WI38 (cell line): ENCODE measurements around the gene MT1E.

Experiments
- H3K4me3 ChIP-seq: 2 replicates; pipeline ENCODE4 v1.5.1; 2011; ENCODE audit warnings: low read depth, mild to moderate bottlenecking, control low read depth, low read length
- TF ChIP-seq, protein P1 (sequence below): IDR thresholded peaks from 2 replicates; pipeline ENCODE4 v1.5.1; 2012; ENCODE audit warnings: low read depth, mild to moderate bottlenecking, control low read depth, low read length

The MT1E gene

DNA sequence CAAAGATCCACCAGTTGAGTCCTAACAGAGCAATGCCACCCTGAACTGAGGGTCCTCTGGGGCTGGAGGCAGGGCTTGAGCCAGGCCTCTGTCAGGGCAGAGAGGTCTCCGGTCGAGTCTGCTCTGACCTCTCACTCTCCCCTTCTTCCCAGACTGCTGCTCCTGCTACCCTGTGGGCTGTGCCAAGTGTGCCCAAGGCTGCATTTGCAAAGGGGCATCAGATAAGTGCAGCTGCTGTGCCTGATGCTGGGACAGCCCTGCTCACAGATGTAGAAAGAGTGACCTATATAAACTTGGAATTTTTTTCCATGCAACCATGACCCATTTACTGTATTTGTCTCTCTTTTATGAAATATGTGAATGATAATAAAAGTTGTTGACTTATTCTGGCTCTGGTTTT is 23.7 kb downstream of the MT1E start:
- TF ChIP-seq, protein P1, sequence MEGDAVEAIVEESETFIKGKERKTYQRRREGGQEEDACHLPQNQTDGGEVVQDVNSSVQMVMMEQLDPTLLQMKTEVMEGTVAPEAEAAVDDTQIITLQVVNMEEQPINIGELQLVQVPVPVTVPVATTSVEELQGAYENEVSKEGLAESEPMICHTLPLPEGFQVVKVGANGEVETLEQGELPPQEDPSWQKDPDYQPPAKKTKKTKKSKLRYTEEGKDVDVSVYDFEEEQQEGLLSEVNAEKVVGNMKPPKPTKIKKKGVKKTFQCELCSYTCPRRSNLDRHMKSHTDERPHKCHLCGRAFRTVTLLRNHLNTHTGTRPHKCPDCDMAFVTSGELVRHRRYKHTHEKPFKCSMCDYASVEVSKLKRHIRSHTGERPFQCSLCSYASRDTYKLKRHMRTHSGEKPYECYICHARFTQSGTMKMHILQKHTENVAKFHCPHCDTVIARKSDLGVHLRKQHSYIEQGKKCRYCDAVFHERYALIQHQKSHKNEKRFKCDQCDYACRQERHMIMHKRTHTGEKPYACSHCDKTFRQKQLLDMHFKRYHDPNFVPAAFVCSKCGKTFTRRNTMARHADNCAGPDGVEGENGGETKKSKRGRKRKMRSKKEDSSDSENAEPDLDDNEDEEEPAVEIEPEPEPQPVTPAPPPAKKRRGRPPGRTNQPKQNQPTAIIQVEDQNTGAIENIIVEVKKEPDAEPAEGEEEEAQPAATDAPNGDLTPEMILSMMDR = no peak
- H3K4me3 ChIP-seq = no peak overlapping the region

DNA sequence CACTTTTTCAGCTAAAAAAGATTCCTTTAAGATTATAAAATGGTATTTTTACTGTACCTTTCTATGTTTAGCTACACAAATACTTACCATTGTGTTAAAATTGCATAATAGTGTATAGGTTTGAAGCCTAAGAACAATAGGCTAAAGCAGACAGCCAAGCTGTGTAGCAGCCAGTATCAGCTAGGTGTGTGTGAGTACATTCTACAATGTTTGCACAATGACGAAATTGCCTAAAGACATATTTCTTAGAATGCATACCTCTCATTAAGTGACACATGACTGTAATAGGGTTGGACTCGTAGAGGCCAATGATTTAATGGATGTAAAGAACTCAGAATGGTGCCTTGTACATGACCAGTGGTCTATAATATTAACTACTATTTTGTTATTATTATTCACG is 24.2 kb downstream of the MT1E start:
- TF ChIP-seq, protein P1 = no peak

DNA sequence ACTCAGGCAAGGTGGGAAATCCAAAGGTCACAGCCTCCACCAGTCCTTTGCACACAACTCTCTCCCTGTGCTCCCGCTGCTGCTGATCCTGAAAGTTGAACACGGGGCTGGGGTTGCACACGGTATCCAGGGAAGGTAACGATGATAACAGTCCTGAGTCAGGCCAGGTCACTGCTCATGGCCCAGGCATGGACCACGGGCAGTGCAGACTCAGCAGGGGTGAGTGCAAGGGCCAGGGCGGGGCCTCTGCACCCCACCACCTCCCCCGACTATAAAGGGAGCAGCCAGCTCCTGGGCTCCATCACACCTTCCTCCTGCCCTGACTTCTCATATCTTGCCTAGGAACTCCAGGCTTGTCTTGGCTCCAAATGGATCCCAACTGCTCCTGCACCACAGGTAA is 26.0 kb downstream of the MT1E start, which contains the start of gene MT1B:
Gene MT1B, plus strand, starts transcription at position 301 of the 400 bp plus-strand sequence. Its CDS starts 68 bp downstream, at position 369.
- TF ChIP-seq, protein P1 = no peak
- H3K4me3 ChIP-seq = no peak within 1 kb of the TSS

More for the DNA sequence above, 24.2 kb downstream of the MT1E start:
- H3K4me3 ChIP-seq = no peak overlapping the region

DNA sequence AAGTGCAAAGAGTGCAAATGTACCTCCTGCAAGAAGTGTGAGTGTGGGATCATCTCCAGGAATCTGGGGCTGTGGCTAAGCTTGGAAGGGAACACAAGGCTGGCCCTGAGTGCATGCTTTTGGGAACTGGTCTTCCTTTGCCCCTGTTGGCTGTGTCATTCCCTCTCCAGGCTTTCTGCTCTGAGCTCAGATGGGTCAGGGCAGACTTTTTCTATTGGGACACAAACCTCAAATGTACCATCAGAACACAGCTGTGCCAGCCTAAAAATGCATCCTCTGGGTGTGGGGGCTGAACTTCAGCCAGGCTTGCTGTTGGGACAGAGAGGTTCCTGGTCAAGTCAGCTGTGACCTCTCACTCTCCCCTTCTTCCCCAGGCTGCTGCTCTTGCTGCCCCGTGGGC is 27.0 kb downstream of the MT1E start:
- no peak overlapping the region for H3K4me3 ChIP-seq
- TF ChIP-seq, protein P1 = no peak

DNA sequence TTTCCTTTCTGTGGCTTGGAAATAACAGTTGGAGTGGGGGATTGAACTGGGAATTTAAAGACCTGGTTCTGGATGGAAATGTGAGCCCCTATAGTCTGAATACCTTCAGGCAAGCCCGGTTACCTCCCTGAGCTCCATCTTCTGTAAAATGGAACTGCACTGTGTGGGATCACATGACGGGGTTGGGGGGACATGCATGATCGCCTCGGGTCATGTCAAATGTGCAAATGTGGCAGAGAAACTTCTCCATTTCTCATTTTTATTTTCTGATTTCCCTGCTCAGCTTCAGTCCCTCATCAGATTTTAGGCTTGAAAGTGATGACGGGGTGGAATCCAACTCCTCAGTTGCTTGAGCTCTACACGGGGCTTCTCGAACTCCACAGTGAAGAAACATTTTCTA is 27.6 kb downstream of the MT1E start:
- no peak overlapping the region for H3K4me3 ChIP-seq
- TF ChIP-seq, protein P1 = no peak

DNA sequence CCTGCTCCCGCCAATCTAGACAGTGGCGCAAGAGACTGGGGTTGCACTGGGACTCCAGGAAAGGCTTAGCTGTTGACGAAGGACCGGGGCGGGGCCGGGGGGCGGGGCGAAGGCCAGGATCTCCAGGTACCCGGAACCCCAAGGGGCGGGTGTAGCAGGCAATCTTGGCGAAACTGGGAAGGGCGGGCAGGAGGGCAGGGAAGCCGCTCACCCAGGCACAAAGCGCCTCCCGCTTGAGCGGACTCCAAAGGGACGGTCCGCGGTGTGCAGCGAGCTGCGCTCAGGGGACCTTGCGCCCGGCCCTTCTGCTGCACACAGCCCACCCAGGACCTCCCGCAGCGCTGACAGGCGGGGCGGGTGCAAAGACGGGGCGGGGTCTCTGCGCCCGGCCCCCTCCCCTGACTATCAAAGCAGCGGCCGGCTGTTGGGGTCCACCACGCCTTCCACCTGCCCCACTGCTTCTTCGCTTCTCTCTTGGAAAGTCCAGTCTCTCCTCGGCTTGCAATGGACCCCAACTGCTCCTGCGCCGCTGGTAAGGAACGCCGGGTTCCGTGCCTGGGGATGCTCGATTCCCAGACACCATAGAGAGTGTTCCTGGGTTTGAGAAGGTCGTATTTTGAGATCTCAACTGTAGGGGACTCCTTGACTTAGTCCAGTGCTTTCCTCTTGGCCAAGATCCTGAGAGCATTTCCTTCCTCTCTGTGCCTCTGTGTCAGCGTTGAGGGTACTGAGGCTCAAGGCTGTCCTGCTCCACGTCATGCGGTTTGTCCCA is 32.2 kb downstream of the MT1E start, which contains the start of gene MT1F:
Gene MT1F, plus strand, starts transcription at position 405 of the 772 bp plus-strand sequence. Its CDS starts 100 bp downstream, at position 505.
- TF ChIP-seq, protein P1 = no peak
- H3K4me3 ChIP-seq = no peak within 1 kb of the TSS

DNA sequence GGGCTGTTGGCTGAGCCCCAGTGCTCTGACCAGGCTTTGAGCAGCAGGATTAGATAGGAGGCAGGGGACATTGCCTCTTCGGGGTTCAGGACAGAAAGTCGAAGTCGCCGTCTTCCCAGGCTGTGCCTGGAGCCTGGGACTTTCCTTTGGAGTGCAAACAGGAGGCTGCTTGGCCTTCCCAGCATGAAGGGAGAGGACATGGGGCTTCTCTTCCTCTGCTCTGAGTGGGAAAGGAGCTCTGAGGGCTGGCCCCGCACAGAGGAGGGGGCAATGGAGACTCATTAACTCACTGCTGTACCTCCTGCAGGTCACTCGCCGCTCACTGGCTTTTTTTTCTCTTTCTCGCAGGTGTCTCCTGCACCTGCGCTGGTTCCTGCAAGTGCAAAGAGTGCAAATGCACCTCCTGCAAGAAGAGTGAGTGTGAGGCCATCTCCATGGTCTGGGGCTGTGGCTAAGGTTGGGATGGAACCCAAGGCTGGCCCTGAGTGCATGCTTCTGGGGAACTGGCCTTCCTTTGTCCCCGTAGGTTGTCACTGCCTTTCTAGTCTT is 32.8 kb downstream of the MT1E start:
- TF ChIP-seq, protein P1 = no peak
- H3K4me3 ChIP-seq = no peak overlapping the region
